COLO668 (cell line): Measurements from ENCODE around the gene ARAP3.

Experiments used
- DNase-seq: peaks from one replicate; lab custom pipeline; 2025; ENCODE audit not compliant: unreplicated experiment; lab: John Stamatoyannopoulos, UW

ARAP3 gene

DNA sequence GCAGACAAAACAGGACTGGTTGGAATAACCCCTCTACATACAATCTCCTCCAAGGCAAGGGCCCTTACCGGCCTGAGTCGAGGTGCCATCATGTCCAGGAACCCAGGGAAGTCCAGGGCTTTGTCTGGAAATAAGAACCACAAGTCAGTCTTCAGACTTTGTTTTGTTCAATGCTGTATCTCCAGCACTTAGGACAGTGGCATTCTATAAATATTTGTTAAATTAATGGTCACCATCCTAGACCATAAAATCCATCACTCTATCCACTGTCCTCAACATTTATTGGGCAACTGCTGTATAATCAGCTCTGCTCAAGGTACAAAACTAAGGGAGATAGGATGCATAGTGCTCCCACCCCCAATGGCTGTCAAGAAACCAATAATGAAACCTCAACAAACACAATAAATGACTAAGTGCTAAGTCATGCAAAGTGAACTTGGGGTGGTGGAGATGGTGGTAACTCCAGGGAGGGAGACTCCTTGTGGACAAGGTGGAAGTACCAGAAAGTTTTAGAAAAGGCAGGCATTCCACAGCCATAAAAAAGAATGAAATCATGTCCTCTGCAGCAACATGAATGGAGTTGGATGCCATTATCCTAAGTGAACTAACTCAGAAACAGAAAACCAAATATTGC, 40.3 kb downstream of the ARAP3 start:
- no peak for DNase-seq

DNA sequence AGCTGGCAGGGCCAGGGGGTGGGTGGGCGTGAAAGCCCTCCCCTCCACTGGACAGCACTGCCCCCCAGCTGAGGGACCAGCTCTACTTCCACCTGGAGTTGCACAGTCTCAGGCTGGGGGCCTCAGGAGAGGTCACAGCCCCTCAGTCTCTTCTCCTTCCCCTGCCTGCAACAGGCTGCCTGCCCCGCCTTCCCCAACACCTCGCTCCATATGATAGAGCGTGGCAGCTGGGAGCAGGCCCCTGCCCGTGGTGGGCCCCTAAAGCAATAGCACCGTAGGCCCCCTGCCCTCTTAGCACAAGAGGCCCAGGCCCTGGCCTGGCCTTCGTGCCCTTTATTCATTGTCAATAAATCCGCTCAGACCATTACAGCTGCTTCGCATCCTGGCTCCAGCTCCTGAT, 41.3 kb downstream of the ARAP3 start:
- DNase-seq: no peak

DNA sequence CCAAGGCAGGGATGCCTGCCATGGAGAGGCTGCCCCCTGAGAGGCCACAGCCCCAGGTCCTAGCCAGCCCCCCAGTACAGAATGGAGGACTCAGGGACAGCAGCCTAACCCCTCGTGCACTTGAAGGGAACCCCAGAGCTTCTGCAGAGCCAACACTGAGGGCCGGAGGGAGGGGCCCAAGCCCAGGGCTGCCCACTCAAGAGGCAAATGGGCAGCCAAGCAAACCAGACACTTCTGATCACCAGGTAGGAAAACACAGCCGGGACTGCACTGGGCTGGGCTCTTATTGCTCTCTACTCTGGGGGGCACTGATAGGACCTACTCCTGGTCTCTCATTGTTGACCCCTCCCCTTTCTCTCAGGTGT, 42.0 kb downstream of the ARAP3 start:
- no peak for DNase-seq

DNA sequence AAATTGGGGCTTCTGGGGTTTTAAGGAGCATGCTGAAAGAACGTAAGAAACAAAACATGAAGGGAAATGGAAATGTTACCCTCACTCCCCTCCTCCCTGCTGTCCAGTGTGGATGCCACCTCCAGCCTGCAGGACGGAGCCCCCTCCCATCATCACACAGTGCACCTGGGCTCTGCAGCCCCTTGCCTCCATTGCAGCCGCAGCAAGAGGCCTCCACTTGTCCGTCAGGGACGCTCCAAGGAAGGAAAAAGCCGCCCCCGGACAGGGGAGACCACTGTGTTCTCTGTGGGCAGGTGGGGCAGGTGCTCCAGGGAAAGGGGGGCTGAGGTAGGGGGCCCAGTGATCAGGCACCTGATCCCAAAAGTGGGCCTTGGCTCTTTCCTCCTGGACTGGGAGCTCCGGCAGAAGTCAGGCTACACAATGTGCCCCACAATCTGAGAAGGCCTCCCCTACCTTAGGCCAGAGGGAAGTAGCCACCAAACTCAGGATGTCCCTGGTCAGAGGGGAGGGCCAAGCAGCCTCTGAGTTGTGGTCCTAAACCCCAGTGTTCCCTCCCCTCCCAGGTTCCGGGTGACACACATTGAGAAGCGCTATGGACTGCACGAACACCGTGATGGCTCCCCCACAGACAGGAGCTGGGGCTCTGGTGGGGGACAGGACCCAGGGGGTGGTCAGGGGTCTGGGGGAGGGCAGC, 42.5 kb downstream of the ARAP3 start:
- DNase-seq: no peak

DNA sequence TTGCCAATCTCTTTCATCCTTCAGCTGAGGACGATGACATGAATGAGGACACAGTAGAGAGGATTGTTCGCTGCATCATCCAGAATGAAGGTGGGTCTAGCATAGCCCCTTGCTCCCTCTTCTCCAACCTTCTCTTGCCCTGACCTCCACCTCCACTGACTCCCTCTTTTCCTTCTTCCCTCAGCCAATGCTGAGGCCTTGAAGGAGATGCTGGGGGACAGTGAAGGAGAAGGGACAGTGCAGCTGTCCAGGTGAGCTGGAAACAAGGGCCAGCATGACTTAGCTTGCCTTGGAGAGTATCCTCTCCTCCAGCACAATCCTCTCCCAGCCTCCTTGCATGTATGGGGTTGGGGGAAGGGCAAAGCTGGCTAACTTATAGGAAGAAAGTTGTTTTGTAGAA, 43.3 kb downstream of the ARAP3 start:
- no peak for DNase-seq

DNA sequence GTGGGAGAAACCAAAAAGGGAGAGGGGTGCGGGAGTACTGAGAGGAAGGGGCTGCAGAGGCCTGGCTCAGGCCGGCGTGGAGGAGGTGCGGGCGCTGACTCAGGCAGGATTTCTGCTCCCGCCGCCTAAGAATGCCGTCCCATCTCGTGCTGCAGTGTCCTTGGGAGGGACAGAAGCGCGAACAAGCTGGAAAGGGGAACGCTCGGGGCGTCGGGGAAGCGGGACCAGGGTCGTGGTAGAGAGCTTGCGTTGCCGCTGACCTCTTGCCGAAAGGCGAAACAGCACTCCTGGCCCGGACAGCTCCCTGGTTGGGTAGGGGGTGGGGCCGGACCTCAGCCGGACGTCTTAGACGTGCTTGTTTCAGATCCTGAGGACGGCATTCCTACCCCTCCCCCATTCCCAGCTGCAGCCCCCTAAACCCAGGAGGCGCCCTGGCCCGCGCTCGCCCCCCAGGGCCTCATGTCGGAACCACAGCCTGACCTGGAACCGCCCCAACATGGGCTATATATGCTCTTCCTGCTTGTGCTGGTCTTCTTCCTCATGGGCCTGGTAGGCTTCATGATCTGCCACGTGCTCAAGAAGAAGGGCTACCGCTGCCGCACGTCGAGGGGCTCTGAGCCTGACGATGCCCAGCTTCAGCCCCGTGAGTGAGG, 44.1 kb downstream of the ARAP3 start:
- peak; percentile 48 for DNase-seq

DNA sequence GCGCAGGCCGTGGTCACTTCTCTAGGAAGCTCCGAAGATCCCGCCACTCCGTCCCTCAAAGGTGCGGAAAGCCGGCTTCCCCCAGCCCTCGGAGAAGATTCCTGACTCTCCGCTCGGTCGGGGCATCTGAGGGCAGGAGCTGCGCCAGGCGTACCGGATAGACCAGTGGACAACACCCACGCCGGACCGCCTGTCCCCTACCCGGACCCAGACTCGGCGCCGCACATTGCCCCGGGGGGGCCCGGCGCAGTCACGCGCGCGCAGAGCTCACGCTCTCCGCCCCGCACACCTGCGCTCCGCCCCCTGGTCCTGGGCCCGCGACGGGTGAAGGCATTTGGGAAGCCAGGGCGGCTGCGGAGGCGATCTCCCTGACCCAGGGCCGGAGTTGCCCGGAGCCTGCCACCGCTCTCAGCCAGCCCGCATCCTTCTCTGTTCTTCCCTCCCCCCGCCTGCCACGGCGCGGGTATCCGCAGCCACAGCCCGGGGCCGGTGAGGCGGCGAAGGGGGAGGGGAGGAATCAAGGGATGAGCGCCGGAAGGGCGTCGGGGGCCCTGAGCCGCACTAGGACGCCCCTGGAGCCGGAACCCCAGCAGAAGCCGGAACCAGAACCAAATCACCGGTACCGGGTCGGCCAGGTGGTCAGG, 44.8 kb downstream of the ARAP3 start:
- peak; percentile 63 for DNase-seq

DNA sequence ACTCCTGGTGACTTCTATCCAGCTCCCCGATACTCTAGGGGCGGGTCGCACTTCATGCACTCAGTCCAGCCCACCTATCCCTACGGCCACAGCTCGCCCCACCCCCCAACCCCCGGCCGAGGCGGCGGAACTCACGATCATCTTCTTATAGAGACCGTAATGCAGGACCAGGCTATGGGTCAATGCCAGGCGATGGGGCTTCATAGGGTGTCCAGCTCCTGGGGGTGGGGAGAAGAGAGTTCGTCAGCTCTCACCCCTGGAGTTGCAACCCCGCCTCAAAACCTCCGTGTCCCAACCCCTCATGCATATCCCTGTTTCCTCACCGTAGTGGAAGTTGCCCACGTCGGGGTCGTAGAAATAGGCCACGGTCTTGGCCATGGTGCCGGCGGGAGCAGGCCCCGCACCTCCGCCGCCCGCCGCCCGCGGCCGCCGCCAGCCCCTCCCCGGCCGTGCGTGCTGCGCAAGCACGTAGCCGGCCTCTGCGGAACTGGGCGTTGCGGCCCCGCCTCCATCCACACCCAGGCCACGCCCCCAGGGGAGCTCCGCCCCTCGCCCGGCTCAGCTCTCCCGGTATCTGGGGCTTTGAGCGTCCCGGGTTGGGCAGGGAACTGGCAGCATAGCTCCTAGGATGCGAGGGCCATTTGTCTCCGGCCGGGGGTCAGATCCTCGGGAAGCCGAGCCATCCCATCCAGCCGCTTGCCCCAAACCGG, 45.5 kb downstream of the ARAP3 start, which contains the start of the genes HDAC3 and RELL2:
HDAC3 (minus strand) TSS at position 437 of the 710 bp plus-strand sequence; CDS start at position 378, 59 bp downstream.
RELL2 (plus strand) TSS at position 585 of the 710 bp plus-strand sequence. CDS start 1,229 bp downstream, outside the sequence.
- DNase-seq: peak; percentile 85

DNA sequence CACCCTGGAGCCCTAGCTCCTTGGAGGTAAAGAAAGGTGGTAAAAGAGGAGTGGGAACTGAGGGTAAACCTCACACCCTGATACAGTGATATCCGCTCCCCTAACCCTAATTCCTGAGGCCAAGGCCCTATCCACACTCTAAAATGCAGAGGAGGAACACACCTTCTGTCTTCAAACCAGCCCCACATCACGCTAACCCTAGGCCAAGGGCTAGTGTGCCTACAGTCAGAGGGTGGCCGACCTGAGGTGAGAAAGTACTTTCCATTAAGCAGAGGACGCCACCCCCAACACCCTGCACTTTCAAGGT, 46.0 kb downstream of the ARAP3 start:
- no peak for DNase-seq

DNA sequence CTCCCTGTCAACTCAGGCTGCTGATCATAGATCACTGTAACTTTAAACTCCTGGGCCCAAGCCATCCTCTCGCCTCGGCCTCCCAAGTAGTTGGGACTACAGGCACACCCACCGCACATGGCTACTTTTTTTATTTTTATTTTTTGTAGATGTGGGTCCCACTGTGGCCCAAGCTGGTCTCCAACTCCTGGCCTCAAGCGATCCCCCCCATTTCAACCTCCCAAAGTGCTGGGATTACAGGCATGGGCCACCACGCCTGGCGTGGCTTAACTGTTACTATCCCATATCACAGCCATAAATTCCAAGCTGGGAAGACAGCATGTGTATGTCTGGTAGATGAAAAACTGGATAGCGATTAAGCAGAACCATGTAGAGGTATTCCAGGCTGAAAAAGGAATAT, 46.4 kb downstream of the ARAP3 start:
- DNase-seq: no peak

DNA sequence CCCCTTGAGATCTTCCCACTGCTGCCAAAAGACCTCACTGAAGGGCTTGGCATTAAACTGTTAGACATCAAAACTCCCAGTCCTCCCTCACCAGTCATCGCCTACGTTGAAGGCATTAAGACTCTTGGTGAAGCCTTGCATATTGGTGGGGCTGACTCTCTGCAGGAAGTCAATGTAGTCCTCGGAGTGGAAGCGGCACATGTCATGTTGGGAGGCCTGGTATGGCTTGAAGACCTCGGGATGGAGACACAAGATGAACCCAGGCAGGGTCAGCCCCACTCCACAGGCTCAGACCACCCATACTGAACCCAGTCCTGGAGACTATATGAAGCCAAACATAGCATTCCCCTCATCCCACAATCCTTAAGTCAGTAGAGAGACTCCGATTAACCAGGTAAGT, 47.3 kb downstream of the ARAP3 start:
- DNase-seq: no peak

DNA sequence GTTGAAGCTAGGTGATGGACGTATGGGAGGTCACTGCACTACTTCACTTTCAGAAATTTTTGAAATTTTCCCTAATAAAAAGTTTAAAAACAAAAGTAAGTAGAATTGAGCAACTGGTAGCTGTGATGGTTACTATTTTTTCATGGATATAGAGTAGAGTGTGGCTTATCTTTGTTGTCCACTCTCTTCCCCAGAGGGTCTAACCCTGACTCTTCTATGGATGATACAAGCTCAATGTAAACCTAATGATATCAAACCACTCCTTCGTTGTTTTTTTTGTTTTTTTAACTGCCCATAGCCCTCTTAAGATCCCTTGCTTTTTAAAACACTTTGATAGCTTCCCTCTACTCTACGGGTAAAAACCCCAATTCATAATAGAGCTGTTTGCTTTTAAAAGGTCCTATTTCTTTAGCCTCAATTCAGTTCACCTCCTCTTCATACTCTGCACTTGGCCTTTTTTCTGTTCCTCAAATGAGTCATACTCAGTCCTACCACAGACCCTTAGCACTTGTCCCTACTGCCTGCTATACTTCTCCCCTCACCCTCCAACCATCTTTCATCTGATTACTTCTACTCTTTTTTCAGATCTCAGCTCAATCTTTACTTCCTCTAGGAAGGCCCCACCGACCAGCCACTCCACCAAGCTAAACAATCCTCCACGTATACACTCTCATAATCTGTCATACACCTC, 48.0 kb downstream of the ARAP3 start:
- no peak for DNase-seq

DNA sequence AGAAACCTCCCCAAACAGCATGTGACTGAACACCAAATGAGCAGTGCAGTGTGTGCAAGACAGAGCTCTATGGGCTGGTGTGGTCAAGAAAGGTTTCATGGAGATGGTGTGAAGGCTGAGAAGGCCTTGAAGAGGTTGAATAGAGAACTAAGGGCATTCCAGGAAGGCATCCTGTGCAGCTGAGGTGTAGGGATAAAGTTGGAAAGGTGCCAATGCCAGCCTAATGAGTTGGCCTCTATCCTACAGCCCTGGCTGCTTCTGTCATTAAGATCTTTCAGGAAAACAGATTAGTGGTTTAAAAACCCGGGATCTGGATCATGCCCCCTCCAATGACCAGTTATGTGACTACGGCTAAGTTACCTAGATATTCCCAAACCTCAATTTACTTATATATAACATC, 49.4 kb downstream of the ARAP3 start:
- DNase-seq: peak; percentile 3

DNA sequence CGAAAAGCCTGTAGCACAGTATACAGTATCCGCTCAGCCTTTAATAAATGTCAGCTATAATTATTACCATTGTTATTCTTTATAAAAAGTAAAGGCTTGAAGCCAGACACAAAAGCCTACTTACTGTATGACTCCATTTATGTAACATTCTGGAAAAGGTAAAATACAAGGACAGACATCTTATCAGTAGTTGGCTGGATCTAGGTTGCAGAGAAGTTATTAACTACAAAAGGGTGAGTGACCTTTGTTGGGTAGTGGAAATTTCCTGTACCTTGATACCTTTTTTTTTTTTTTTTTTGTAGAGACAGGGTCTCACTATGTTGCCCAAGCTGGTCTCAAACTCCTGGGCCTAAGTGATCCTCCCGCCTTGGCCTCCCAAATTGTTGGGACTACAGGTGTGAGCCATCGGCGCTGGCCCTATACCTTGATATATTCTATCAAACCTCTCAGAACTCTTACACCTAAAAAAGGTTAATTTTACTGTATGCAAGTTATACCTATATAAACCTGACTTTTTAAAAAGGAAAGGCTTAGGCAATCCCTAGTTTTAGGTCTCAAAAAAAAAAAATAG, 51.4 kb downstream of the ARAP3 start:
- DNase-seq: no peak

DNA sequence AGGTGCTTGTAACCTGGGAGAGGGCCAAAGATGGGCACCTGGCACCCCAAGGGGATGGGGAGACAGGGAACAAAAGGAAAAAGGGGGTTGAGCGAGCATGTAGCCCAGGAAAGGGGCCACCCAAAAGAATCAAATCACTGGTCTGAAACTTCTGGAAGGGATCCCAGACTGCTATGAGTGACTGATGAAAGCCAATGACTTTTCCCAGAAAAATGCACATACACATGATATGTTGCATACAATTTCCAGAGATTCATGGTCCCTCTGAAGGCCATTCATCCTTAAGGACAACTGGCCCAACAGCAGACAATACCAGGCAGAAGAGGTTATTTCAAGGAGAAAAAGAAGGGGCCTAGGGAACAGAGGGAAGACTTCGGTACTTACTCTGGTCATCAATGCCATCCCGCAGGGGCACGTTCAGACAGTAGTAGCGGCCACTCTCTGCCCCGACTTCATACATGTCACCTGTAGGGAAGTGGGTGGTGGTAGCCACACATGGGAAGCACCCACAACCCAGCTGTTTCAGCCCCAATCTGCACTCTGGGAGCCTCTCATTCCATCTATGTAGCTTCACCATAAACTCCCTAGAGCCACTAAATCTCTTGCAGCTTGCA, 53.7 kb downstream of the ARAP3 start:
- no peak for DNase-seq

DNA sequence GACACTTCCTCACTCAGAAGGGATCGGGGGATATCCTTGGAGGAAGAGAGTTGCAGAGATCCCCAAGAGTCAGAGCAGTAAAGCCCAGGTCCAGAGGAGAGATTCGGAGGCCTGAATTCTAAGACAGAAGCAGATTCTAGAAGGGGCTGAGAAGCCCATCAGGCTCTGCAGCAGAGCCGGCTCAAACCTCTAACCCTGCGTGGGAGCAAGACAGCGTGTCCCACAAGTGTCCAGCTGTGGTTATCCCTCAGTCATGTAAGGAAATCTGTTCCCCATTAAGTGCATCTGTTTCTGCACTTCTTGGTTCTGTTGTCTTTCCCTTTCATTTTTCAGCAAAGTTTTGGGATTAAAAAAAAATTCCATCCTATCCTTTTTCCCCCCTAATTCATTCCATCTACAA, 58.4 kb downstream of the ARAP3 start:
- DNase-seq: no peak

DNA sequence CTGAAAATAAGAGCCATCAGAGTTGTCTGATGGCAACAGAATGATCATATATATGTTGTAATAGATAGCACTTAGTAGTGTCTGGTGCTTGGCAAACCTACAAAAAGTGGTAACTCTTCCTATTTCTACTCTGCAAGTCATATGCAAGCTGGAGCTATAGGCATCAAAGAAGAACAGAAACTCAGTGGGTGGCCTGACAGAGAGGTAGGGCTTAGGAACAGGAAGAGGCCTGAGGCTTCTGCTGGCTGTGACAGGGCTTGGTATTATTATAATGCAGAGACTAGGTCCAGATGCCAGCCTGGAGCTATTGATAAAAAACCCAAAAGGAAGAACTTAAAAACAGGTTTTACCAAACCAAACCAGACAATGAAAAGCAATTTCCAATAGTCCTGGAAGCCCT, 58.8 kb downstream of the ARAP3 start:
- no peak for DNase-seq

DNA sequence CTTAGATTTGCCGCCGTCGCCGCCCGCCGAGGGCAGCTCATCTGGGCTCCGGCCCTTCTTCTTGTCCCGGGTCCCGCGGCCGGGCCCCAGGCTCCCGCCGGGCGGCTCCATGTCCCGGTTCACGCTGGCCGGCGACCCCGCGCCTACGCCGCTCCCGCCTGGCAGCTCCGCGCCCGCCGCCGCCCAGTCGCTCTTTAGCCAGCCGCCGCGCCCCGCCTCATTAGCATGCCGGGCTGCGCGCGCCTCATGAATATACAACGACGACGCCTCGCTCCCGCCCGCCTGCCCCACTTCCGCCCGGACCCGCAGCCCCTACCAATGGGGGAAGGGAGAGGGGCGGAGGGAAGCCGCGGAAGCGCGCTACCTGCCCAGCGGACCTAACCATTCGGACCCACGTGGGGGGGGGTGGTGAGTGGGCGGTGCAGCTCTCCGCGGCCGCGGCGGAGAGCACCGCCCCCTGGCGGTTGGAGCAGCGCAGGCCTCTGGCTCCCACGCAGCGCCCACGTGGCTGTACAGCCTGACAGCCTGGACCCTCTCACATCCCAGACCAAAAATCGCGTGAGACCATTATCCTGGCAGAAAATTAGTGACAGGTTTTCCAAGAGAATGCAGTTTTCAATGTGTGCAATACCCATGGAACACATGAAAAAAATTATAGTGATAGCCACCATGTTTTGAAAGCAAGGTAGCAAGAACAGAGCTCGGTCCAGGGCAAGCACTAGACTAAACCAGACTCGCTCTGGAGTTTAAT, 63.1 kb downstream of the ARAP3 start, which contains the start of gene DIAPH1:
DIAPH1 (minus strand) TSS at position 197 of the 751 bp plus-strand sequence; CDS start at position 111, 86 bp downstream.
- DNase-seq: peak; percentile 95
